GM12891 (cell line): ENCODE data around the gene SEC14L3.

Source experiments
- DNase-seq: peaks from one replicate; pipeline ENCODE4 v3.0.0; 2011; ENCODE audit warnings: low spot score; ENCODE audit not compliant: insufficient read length
- FAIRE-seq: peaks from 2 replicates; lab custom pipeline; 2011; peaks lifted over from hg19 to GRCh38; lab: Jason Lieb, UNC
- PAX5 ChIP-seq: IDR thresholded peaks from 2 replicates; pipeline ENCODE4 v1.6.1; 2011; ENCODE audit warnings: low read length, moderate library complexity, mild to moderate bottlenecking; ENCODE audit not compliant: insufficient read depth, severe bottlenecking
- POLR2A ChIP-seq: IDR thresholded peaks from 2 replicates; pipeline ENCODE4 v1.6.1; 2011; ENCODE audit warnings: low read depth, low read length, control low read depth
- POLR2AphosphoS5 ChIP-seq: IDR thresholded peaks from 2 replicates; pipeline ENCODE4 v1.6.1; 2011; ENCODE audit warnings: low read depth, low read length, control low read depth
- POU2F2 ChIP-seq: IDR thresholded peaks from 2 replicates; pipeline ENCODE4 v1.6.1; 2011; ENCODE audit warnings: low read depth, mild to moderate bottlenecking, control low read depth, low read length, moderate library complexity
- SPI1 ChIP-seq: IDR thresholded peaks from 2 replicates; pipeline ENCODE4 v1.6.1; 2011; ENCODE audit warnings: low read depth, low read length, control low read depth
- TAF1 ChIP-seq: IDR thresholded peaks from 2 replicates; pipeline ENCODE4 v1.6.1; 2011; ENCODE audit warnings: low read depth, low read length, control low read depth

Gene SEC14L3

GRCh38 chr22:30414525-30415047, 57.2 kb downstream of the SEC14L3 start:
- TF ChIP-seq TAF1: no peak
- no peak for TF ChIP-seq SPI1
- no peak for TF ChIP-seq POLR2AphosphoS5
- TF ChIP-seq POU2F2: no peak
- TF ChIP-seq PAX5: no peak
- TF ChIP-seq POLR2A: no peak
- DNase-seq (no peak), FAIRE-seq (no peak)

GRCh38 chr22:30413745-30414524, 57.9 kb downstream of the SEC14L3 start:
- no peak for FAIRE-seq

GRCh38 chr22:30413001-30413400, 58.8 kb downstream of the SEC14L3 start:
- TF ChIP-seq SPI1 (no peak), TAF1 (no peak), PAX5 (no peak), POU2F2 (no peak)
- FAIRE-seq (no peak), DNase-seq (no peak)

More at GRCh38 chr22:30413745-30414524, 57.9 kb downstream of the SEC14L3 start:
- TF ChIP-seq POLR2AphosphoS5 (no peak), PAX5 (no peak), SPI1 (no peak), TAF1 (no peak), POU2F2 (no peak), POLR2A (no peak)
- DNase-seq: no peak

- no peak for FAIRE-seq
- no peak for DNase-seq
These were observed 60.0 kb downstream of the SEC14L3 start for GRCh38 chr22:30411780-30412179.

More at GRCh38 chr22:30411780-30412179, 60.0 kb downstream of the SEC14L3 start:
- TF ChIP-seq TAF1 (no peak), POU2F2 (no peak), POLR2AphosphoS5 (no peak), POLR2A (no peak), SPI1 (no peak), PAX5 (no peak)
